K562 (cell line): ENCODE measurements around the gene USP31. TPM values are rescaled to one million over a fixed set of nuclear protein-coding genes. Genes with fewer than 3 reads are reported as not detected.

Experiments used
- ATAC-seq: fragments of 200-7000 bp; cut with Tn5 transposase; 3 replicates; pipeline ENCODE4 v1.9.1; 2020; ENCODE audit warnings: moderate library complexity
- BruUV-seq: library from RNA; stranded (reverse); fragments of 400-500 nt; replicated peaks from 2 replicates; lab custom pipeline; 2021; lab: Mats Ljungman, UMichigan
- CTCF ChIA-PET: fragments of 300-600 bp; formaldehyde crosslinking; extraction: SDS; loops from one replicate; lab custom pipeline; 2021; ENCODE audit warnings: low intra/inter-chr PET ratio; lab: Yijun Ruan, JAX
- POLR2A ChIA-PET: fragments of 300-600, 350-650 bp; sonication (Branson Sonifier 250); formaldehyde crosslinking; extraction: SDS; loops from one replicate; lab custom pipeline; 2021; ENCODE audit warnings: antibody characterized with exemption, inconsistent platforms; lab: Yijun Ruan, JAX
- DNase-seq, 4 experiments: peaks; one replicate each; pipeline versions ENCODE4 v3.0.0 to v3.0.0-alpha.2; 2011 to 2018; ENCODE audit warnings: low spot score in 3 of 4, mixed read lengths in 3 of 4; ENCODE audit errors: extremely low read depth in 1 of 4
- FAIRE-seq: peaks from 2 replicates; lab custom pipeline; 2011; peaks lifted over from hg19 to GRCh38; lab: Jason Lieb, UNC
- H2AFZ ChIP-seq: 2 replicates; pipeline ENCODE4 v1.6.0; 2011; ENCODE audit warnings: low read depth, low read length, control low read depth, inconsistent platforms
- H3K27ac ChIP-seq: fragments of 200-600 bp; 3 replicates; pipeline ENCODE4 v1.8.0; 2011; ENCODE audit warnings: low read depth, mild to moderate bottlenecking, control low read depth, inconsistent platforms, low read length, moderate library complexity, mixed read lengths; ENCODE audit errors: extremely low read depth
- H3K27me3 ChIP-seq, 2 experiments: fragments of 300-600 bp in 1 of 2; 2 replicates in 1 of 2; 3 replicates in 1 of 2; pipeline versions ENCODE4 v1.6.0 to v1.8.0; 2011; ENCODE audit warnings: inconsistent platforms in 2 of 2, low read length in 2 of 2, mild to moderate bottlenecking in 1 of 2, mixed read lengths in 1 of 2, moderate library complexity in 1 of 2; ENCODE audit not compliant: control insufficient read depth in 2 of 2, insufficient read depth in 2 of 2
- H3K36me3 ChIP-seq: fragments of 300-600 bp; 3 replicates; pipeline ENCODE4 v1.8.0; 2011; ENCODE audit warnings: mild to moderate bottlenecking, low read length, inconsistent platforms; ENCODE audit not compliant: control insufficient read depth, insufficient read depth
- H3K4me1 ChIP-seq, 2 experiments: fragments of 200-600 bp in 1 of 2; replicated peaks in 1 of 2; 2 replicates in 1 of 2; 3 replicates in 1 of 2; pipeline versions ENCODE4 v1.5.1 to v1.8.0; 2011; ENCODE audit warnings: inconsistent platforms in 2 of 2, low read length in 2 of 2, mild to moderate bottlenecking in 1 of 2, mixed read lengths in 1 of 2, moderate library complexity in 1 of 2; ENCODE audit not compliant: control insufficient read depth in 2 of 2, insufficient read depth in 2 of 2
- H3K4me2 ChIP-seq: 2 replicates; pipeline ENCODE4 v1.6.1; 2011; ENCODE audit warnings: low read length, control low read depth, inconsistent platforms, mixed read lengths; ENCODE audit not compliant: insufficient read depth
- H3K4me3 ChIP-seq: fragments of 200-600 bp; sonication (generic), shearing (Covaris generic); 2 replicates; pipeline ENCODE4 v1.5.1; 2016; ENCODE audit warnings: control low read depth, inconsistent platforms
- H3K79me2 ChIP-seq: fragments of 200-600 bp; 3 replicates; pipeline ENCODE4 v1.8.0; 2011; ENCODE audit warnings: low read length, inconsistent platforms; ENCODE audit not compliant: control insufficient read depth, insufficient read depth
- H3K9ac ChIP-seq, 2 experiments: 2 replicates each; pipeline versions ENCODE4 v1.6.0 to v1.6.1; 2011; ENCODE audit warnings: low read depth in 2 of 2, low read length in 2 of 2, control low read depth in 1 of 2, inconsistent platforms in 1 of 2, mild to moderate bottlenecking in 1 of 2, mixed read lengths in 1 of 2; ENCODE audit not compliant: insufficient read depth in 1 of 2
- H3K9me1 ChIP-seq: one replicate; pipeline ENCODE4 v1.6.0; 2011; ENCODE audit warnings: inconsistent platforms, mild to moderate bottlenecking, low read length, moderate library complexity; ENCODE audit not compliant: control insufficient read depth, insufficient read depth
- H3K9me3 ChIP-seq: replicated peaks from 2 replicates; pipeline ENCODE4 v1.5.1; 2011; ENCODE audit warnings: low read depth, low read length, inconsistent platforms; ENCODE audit not compliant: control insufficient read depth, insufficient read depth
- H4K20me1 ChIP-seq: replicated peaks from 2 replicates; pipeline ENCODE4 v1.6.1; 2011; ENCODE audit warnings: low read length, inconsistent platforms, mixed read lengths; ENCODE audit not compliant: control insufficient read depth, insufficient read depth
- CHD2 ChIP-seq: IDR thresholded peaks from 2 replicates; pipeline ENCODE4 v1.6.1; 2011; ENCODE audit warnings: low read depth, low read length
- WGBS: fragments of 100-300 bp; shearing (Covaris generic); methylation state at CpG from one replicate; pipeline ENCODE4 v1.1.6; 2016; ENCODE audit warnings: low coverage, mixed read lengths; ENCODE audit not compliant: insufficient coverage; ENCODE audit errors: missing lambda C conversion rate; 5-methylcytosine and 5-hydroxymethylcytosine counted together
- in situ Hi-C: fragments of 300-500 bp; cut with MboI; formaldehyde crosslinking; loops from 4 replicates; pipeline ENCODE4 v1.15.0; 2018; ENCODE audit warnings: inconsistent platforms, mixed read lengths
- intact Hi-C: fragments of 100-400 bp; cut with micrococcal nuclease; formaldehyde crosslinking; loops from 2 replicates; pipeline ENCODE4 v1.14.2; 2022
- polyA plus RNA-seq, 8 experiments: library from polyadenylated mRNA; depleted of rRNA in 4 of 8; stranded (reverse) in 5 of 8; unstranded in 3 of 8; fragments of >200 nt; fragmentation: Nextera tagmentation in 2 of 8; fragmentation: Illumina TruSeq in 1 of 8; extraction: Ambion mirVana in 2 of 8; extraction: Trizol in 1 of 8; gene quantifications; 2 replicates each; pipeline versions ENCODE4 v1.2.1 to v1.2.3, GENCODE V29; 2011 to 2014; ENCODE audit warnings: inconsistent platforms in 1 of 8, missing spikeins in 1 of 8
- total RNA-seq, 7 experiments: library from RNA; depleted of rRNA in 6 of 7; stranded (reverse); fragments of >200 nt in 6 of 7; fragmentation: Illumina TruSeq in 2 of 7; extraction: Trizol in 2 of 7; gene quantifications; 2 replicates each; pipeline versions ENCODE4 v1.2.1 to v1.2.3, GENCODE V29; 2011 to 2021; ENCODE audit warnings: low replicate concordance in 1 of 7
- TF ChIP-seq, protein P1 (sequence below), 3 experiments: fragments of 200-800 bp in 1 of 3; sonication (Bioruptor generic) in 1 of 3; sonication (generic) in 1 of 3; formaldehyde crosslinking in 1 of 3; IDR thresholded peaks; 2 replicates each; pipeline versions ENCODE4 v1.6.1 to v1.8.0; 2016 to 2022; ENCODE audit warnings: mild to moderate bottlenecking in 2 of 3, missing compliant biosample characterization in 2 of 3, missing genetic modification characterization in 2 of 3, missing genetic modification reagents in 1 of 3

USP31 gene
- total and polyA plus RNA-seq, 9 of the 15 experiments (the other 6 are each of a cell fraction or from before 2014, with no cell fraction given): 0.56 to 4.9 (median 2.9) TPM

DNA sequence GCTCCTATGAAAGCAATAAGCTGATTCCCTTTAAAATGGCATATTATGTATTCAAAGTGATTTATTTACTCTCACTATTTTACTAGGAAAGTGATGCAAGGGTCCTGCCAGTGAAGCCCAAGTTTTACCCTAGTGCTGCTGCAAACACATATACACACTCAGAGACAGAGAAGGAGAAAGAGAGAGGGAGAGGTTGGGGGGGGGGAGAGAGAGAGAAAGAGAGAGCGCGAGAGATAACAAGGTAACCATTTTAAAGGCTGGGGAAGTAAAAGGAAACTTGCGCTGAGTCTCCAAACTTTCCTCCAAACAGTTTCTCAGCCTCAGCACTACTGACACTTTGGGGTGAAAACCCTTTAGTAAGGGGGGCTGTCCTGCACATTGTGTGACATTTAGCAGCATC lies 5.9 kb downstream of the USP31 start:
- POLR2A ChIA-PET: interaction anchor here (0.9 to 1.3 kb wide), 2 partner anchors 15 to 17 kb away, joined by 3 read pairs; no protein-coding TSS in a partner anchor

More for the DNA sequence above, 5.9 kb downstream of the USP31 start:
- Histone ChIP-seq H3K9me1 (no peaks in the 10 kb centered on the region), H3K27me3 (no peaks in the 10 kb centered on the region), H3K4me3 (no peak overlapping the region), H3K79me2 (peaks cover 34% of the 10 kb centered on the region), H3K36me3 (no peaks in the 10 kb centered on the region; the same call in 2 of the 3 replicates), H3K9me3 (no peaks in the 10 kb centered on the region), H3K27ac (no peak overlapping the region), H3K4me2 (no peak overlapping the region)
- DNase-seq: no peak
- WGBS: 40% methylated on average over 3 of the region's 3 CpGs
- CTCF ChIA-PET: no interaction called here
- in situ Hi-C loops: no loop called here
- TF ChIP-seq, protein P1, sequence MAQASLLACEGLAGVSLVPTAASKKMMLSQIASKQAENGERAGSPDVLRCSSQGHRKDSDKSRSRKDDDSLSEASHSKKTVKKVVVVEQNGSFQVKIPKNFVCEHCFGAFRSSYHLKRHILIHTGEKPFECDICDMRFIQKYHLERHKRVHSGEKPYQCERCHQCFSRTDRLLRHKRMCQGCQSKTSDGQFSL (CRISPR knock-in tag; IDR thresholded peaks at IDR 0.05): no peak
- TF ChIP-seq, protein P1 (tag; IDR thresholded peaks at IDR 0.05): peak in 1 of 2 experiments; percentile 38; a peak in 1 of 4 replicates
- TF ChIP-seq CHD2: no peak
- TF ChIP-seq, all 486 proteins: peak for 1
- no TSS peak for BruUV-seq
- intact Hi-C loops: no loop called here
- peaks cover 16% of the 10 kb centered on the region for H4K20me1 ChIP-seq
- no peak overlapping the region for H2AFZ ChIP-seq
- FAIRE-seq: no peak
- no peak for ATAC-seq
- peaks cover 13 to 15% of the 10 kb centered on the region in 2 experiments; a peak in 4 of 5 replicates for H3K4me1 ChIP-seq
- no peak overlapping the region for H3K9ac ChIP-seq
